Trophoblast cell (in vitro differentiated cells and primary cell): ENCODE measurements around the gene MYO5B.
A peak's percentile ranks its signal among the peaks of the same experiment; 100 is the strongest.

Experiments used
- DNase-seq, 2 donors: peaks; one replicate each; pipeline ENCODE4 v3.0.0-alpha.2; 2016
- H2AFZ ChIP-seq: 2 replicates; pipeline ENCODE4 v1.6.1; 2013; ENCODE audit warnings: low read length, moderate library complexity, mild to moderate bottlenecking; ENCODE audit not compliant: insufficient read depth, poor library complexity
- H2AK5ac ChIP-seq: 2 replicates; pipeline ENCODE4 v1.6.1; 2013; ENCODE audit warnings: mild to moderate bottlenecking, low read length
- H2BK120ac ChIP-seq: 2 replicates; pipeline ENCODE4 v1.6.1; 2013; ENCODE audit warnings: low read length, mild to moderate bottlenecking, moderate library complexity; ENCODE audit not compliant: insufficient read depth, poor library complexity
- H2BK12ac ChIP-seq: 2 replicates; pipeline ENCODE4 v1.6.1; 2013; ENCODE audit warnings: mild to moderate bottlenecking, low read length, moderate library complexity
- H2BK5ac ChIP-seq: 2 replicates; pipeline ENCODE4 v1.6.1; 2013; ENCODE audit warnings: low read length, low read depth, moderate library complexity, mild to moderate bottlenecking; ENCODE audit not compliant: poor library complexity
- H3K14ac ChIP-seq: 2 replicates; pipeline ENCODE4 v1.6.1; 2013; ENCODE audit warnings: mild to moderate bottlenecking, low read length
- H3K18ac ChIP-seq: 2 replicates; pipeline ENCODE4 v1.6.1; 2013; ENCODE audit warnings: mild to moderate bottlenecking, low read length
- H3K23ac ChIP-seq: 2 replicates; pipeline ENCODE4 v1.6.1; 2013; ENCODE audit warnings: low read length
- H3K27ac ChIP-seq: 2 replicates; pipeline ENCODE4 v1.5.1; 2013; ENCODE audit warnings: low read depth, mild to moderate bottlenecking, inconsistent platforms, low read length, moderate library complexity
- H3K27me3 ChIP-seq: 2 replicates; pipeline ENCODE4 v1.6.1; 2013; ENCODE audit warnings: inconsistent platforms, mild to moderate bottlenecking, low read length, moderate library complexity; ENCODE audit not compliant: insufficient read depth
- H3K36me3 ChIP-seq, 2 experiments: 1 replicate in 1 of 2; 2 replicates in 1 of 2; pipeline ENCODE4 v1.6.1; 2013; ENCODE audit warnings: low read length in 2 of 2, mild to moderate bottlenecking in 2 of 2, moderate library complexity in 1 of 2; ENCODE audit not compliant: insufficient read depth in 2 of 2, control insufficient read depth in 1 of 2
- H3K4ac ChIP-seq: 2 replicates; pipeline ENCODE4 v1.6.1; 2013; ENCODE audit warnings: low read depth, mild to moderate bottlenecking, low read length, moderate library complexity
- H3K4me1 ChIP-seq, 2 experiments: 1 replicate in 1 of 2; 2 replicates in 1 of 2; pipeline ENCODE4 v1.6.1; 2013; ENCODE audit warnings: low read length in 2 of 2, mild to moderate bottlenecking in 2 of 2, moderate library complexity in 1 of 2; ENCODE audit not compliant: insufficient read depth in 2 of 2, control insufficient read depth in 1 of 2
- H3K4me2 ChIP-seq: 2 replicates; pipeline ENCODE4 v1.6.1; 2013; ENCODE audit warnings: inconsistent platforms, mild to moderate bottlenecking, low read length, moderate library complexity
- H3K4me3 ChIP-seq: 2 replicates; pipeline ENCODE4 v1.5.1; 2013; ENCODE audit warnings: mild to moderate bottlenecking, low read depth, low read length, inconsistent platforms
- H3K79me1 ChIP-seq: one replicate; pipeline ENCODE4 v1.6.1; 2013; ENCODE audit warnings: low read length
- H3K79me2 ChIP-seq: 2 replicates; pipeline ENCODE4 v1.6.1; 2013; ENCODE audit warnings: low read length, mild to moderate bottlenecking; ENCODE audit not compliant: control insufficient read depth, insufficient read depth, poor library complexity
- H3K9ac ChIP-seq: 2 replicates; pipeline ENCODE4 v1.6.1; 2013; ENCODE audit warnings: mild to moderate bottlenecking, low read length
- H3K9me3 ChIP-seq: 2 replicates; pipeline ENCODE4 v1.6.1; 2013; ENCODE audit warnings: low read depth, mild to moderate bottlenecking, control low read depth, inconsistent platforms, low read length; ENCODE audit not compliant: insufficient read depth
- H4K12ac ChIP-seq: 2 replicates; pipeline ENCODE4 v1.6.1; 2013; ENCODE audit warnings: low read depth, mild to moderate bottlenecking, low read length, moderate library complexity
- H4K8ac ChIP-seq: 2 replicates; pipeline ENCODE4 v1.6.1; 2013; ENCODE audit warnings: low read depth, mild to moderate bottlenecking, low read length, moderate library complexity
- H4K91ac ChIP-seq: one replicate; pipeline ENCODE4 v1.6.1; 2013; ENCODE audit warnings: low read depth, mild to moderate bottlenecking, low read length, moderate library complexity
- WGBS: extraction: QIAGEN DNeasy Blood & Tissue Kit; methylation state at CpG from one replicate; pipeline ENCODE4 v1.1.7; 2013; ENCODE audit warnings: missing lambda C conversion rate; ENCODE audit not compliant: insufficient read length, insufficient coverage; ENCODE audit errors: extremely low coverage; 5-methylcytosine and 5-hydroxymethylcytosine counted together

MYO5B gene

GRCh38 chr18:50135903-50136302, 59.0 kb downstream of the MYO5B start:
- Histone ChIP-seq H3K27me3 (no peaks in the 10 kb centered on the region), H3K36me3 (no peaks in the 10 kb centered on the region), H2BK5ac (no peak overlapping the region), H3K79me2 (no peaks in the 10 kb centered on the region), H2AK5ac (no peak overlapping the region), H3K27ac (no peak overlapping the region), H2BK120ac (no peak overlapping the region), H4K12ac (no peak overlapping the region), H3K23ac (no peak overlapping the region), H4K8ac (no peak overlapping the region), H3K4me1 (peaks cover 7 to 10% of the 10 kb centered on the region in 2 experiments), H3K4me2 (no peak overlapping the region), H3K4me3 (no peak overlapping the region), H3K14ac (no peak overlapping the region), H3K18ac (no peak overlapping the region), H2AFZ (no peak overlapping the region), H3K9me3 (no peaks in the 10 kb centered on the region), H4K91ac (no peak overlapping the region), H3K79me1 (peaks cover 2% of the 10 kb centered on the region), H3K9ac (no peak overlapping the region), H3K4ac (no peak overlapping the region), H2BK12ac (no peak overlapping the region)
- WGBS = no CpG with 5 or more reads among the region's 9 CpGs
- peak in 1 of 2 donors; percentile 43 for DNase-seq

- H3K9ac ChIP-seq = no peak overlapping the region
- no peak overlapping the region for H4K8ac ChIP-seq
- no peak overlapping the region for H2BK120ac ChIP-seq
- H3K4me2 ChIP-seq = peak overlapping the region; percentile 25
- no peak for DNase-seq
- no peak overlapping the region for H3K18ac ChIP-seq
- no peak overlapping the region for H2AK5ac ChIP-seq
- H2AFZ ChIP-seq = no peak overlapping the region
- no peaks in the 10 kb centered on the region for H3K36me3 ChIP-seq
- no peak overlapping the region for H3K4me3 ChIP-seq
- H3K79me1 ChIP-seq = peaks cover 2% of the 10 kb centered on the region
- H2BK12ac ChIP-seq = no peak overlapping the region
- no peak overlapping the region for H3K14ac ChIP-seq
- no peak overlapping the region for H3K23ac ChIP-seq
- H3K4me1 ChIP-seq = peaks cover 7 to 14% of the 10 kb centered on the region in 2 experiments
- no peaks in the 10 kb centered on the region for H3K9me3 ChIP-seq
- H3K27me3 ChIP-seq = no peaks in the 10 kb centered on the region
- H4K12ac ChIP-seq = no peak overlapping the region
- H3K4ac ChIP-seq = no peak overlapping the region
- no peak overlapping the region for H2BK5ac ChIP-seq
- H3K27ac ChIP-seq = peak overlapping the region; percentile 58
- no CpG with 5 or more reads among the region's 4 CpGs for WGBS
- no peak overlapping the region for H4K91ac ChIP-seq
- no peaks in the 10 kb centered on the region for H3K79me2 ChIP-seq
These were observed 61.4 kb downstream of the MYO5B start for GRCh38 chr18:50133526-50133925.

GRCh38 chr18:50131591-50131990, 63.4 kb downstream of the MYO5B start:
- H4K91ac ChIP-seq = no peak overlapping the region
- H3K9ac ChIP-seq = no peak overlapping the region
- H3K4me3 ChIP-seq = no peak overlapping the region
- H3K27ac ChIP-seq = no peak overlapping the region
- no peak overlapping the region for H3K18ac ChIP-seq
- no peak overlapping the region for H3K4me2 ChIP-seq
- H3K27me3 ChIP-seq = no peaks in the 10 kb centered on the region
- peaks cover 7 to 21% of the 10 kb centered on the region in 2 experiments for H3K4me1 ChIP-seq
- no peak overlapping the region for H4K8ac ChIP-seq
- no peak overlapping the region for H4K12ac ChIP-seq
- no peak overlapping the region for H2BK5ac ChIP-seq
- no peak overlapping the region for H3K23ac ChIP-seq
- H3K36me3 ChIP-seq = no peaks in the 10 kb centered on the region
- H3K14ac ChIP-seq = no peak overlapping the region
- H2AFZ ChIP-seq = no peak overlapping the region
- DNase-seq = no peak
- no peak overlapping the region for H2BK120ac ChIP-seq
- H3K9me3 ChIP-seq = no peaks in the 10 kb centered on the region
- no peak overlapping the region for H2BK12ac ChIP-seq
- no peak overlapping the region for H3K4ac ChIP-seq
- H3K79me1 ChIP-seq = peaks cover 2% of the 10 kb centered on the region
- no peaks in the 10 kb centered on the region for H3K79me2 ChIP-seq
- no peak overlapping the region for H2AK5ac ChIP-seq

- WGBS = no CpG with 5 or more reads among the region's 15 CpGs
- H3K23ac ChIP-seq = no peak overlapping the region
- no peak overlapping the region for H3K4me3 ChIP-seq
These were observed 66.3 kb downstream of the MYO5B start for GRCh38 chr18:50128506-50129271.

More at GRCh38 chr18:50128506-50129271, 66.3 kb downstream of the MYO5B start:
- H3K36me3 ChIP-seq = no peaks in the 10 kb centered on the region
- H4K12ac ChIP-seq = no peak overlapping the region
- H3K18ac ChIP-seq = no peak overlapping the region
- H3K9me3 ChIP-seq = no peaks in the 10 kb centered on the region
- H2AFZ ChIP-seq = no peak overlapping the region
- DNase-seq = no peak
- H2BK120ac ChIP-seq = no peak overlapping the region
- no peak overlapping the region for H3K14ac ChIP-seq
- no peak overlapping the region for H3K9ac ChIP-seq
- no peaks in the 10 kb centered on the region for H3K27me3 ChIP-seq
- H3K27ac ChIP-seq = no peak overlapping the region
- no peak overlapping the region for H4K8ac ChIP-seq
- no peak overlapping the region for H4K91ac ChIP-seq
- H3K79me1 ChIP-seq = no peaks in the 10 kb centered on the region
- no peaks in the 10 kb centered on the region for H3K79me2 ChIP-seq
- no peak overlapping the region for H2BK12ac ChIP-seq
- peaks cover 4 to 18% of the 10 kb centered on the region in 2 experiments for H3K4me1 ChIP-seq
- H3K4ac ChIP-seq = no peak overlapping the region
- no peak overlapping the region for H2BK5ac ChIP-seq
- H3K4me2 ChIP-seq = no peak overlapping the region
- no peak overlapping the region for H2AK5ac ChIP-seq
